Spinal cord (tissue), 10 donors: ENCODE measurements around the gene SHANK1. TPM values are rescaled to one million over a fixed set of nuclear protein-coding genes. Genes with fewer than 3 reads are reported as not detected.

Experiments
- DNase-seq, 6 donors: peaks; one replicate each; pipeline versions ENCODE4 v3.0.0 to v3.0.0-alpha.2; 2013 to 2015; ENCODE audit warnings: low spot score in 6 of 6, low read depth in 4 of 6
- H3K27ac ChIP-seq: one replicate; pipeline ENCODE4 v1.5.1; 2013; ENCODE audit warnings: low read depth, low read length, control low read depth
- H3K27me3 ChIP-seq: one replicate; pipeline ENCODE4 v1.6.1; 2013; ENCODE audit warnings: low read length; ENCODE audit not compliant: control insufficient read depth, insufficient read depth
- H3K36me3 ChIP-seq: one replicate; pipeline ENCODE4 v1.6.1; 2013; ENCODE audit warnings: low read length; ENCODE audit not compliant: control insufficient read depth, insufficient read depth
- H3K4me1 ChIP-seq: one replicate; pipeline ENCODE4 v1.6.1; 2013; ENCODE audit warnings: low read length; ENCODE audit not compliant: control insufficient read depth, insufficient read depth
- H3K4me3 ChIP-seq: one replicate; pipeline ENCODE4 v1.5.1; 2013; ENCODE audit warnings: low read depth, low read length, control low read depth
- H3K9me3 ChIP-seq: one replicate; pipeline ENCODE4 v1.6.1; 2013; ENCODE audit warnings: low read length; ENCODE audit not compliant: control insufficient read depth, insufficient read depth
- WGBS: methylation state at CpG from one replicate; pipeline ENCODE4 v1.1.5; 2013; ENCODE audit warnings: missing lambda C conversion rate; ENCODE audit not compliant: insufficient coverage; 5-methylcytosine and 5-hydroxymethylcytosine counted together
- polyA plus RNA-seq, 2 donors: library from polyadenylated mRNA; unstranded; fragments of 120-200 nt; gene quantifications; one replicate each; pipeline ENCODE4 v1.2.1, GENCODE V29; 2013; ENCODE audit not compliant: insufficient read length in 2 of 2
- total RNA-seq, 2 donors: library from RNA; depleted of rRNA in 1 of 2; stranded (reverse); fragments of 120-200 nt in 1 of 2; fragments of >200 nt in 1 of 2; gene quantifications; one replicate each; pipeline versions ENCODE4 v1.2.3 to v1.2.4, GENCODE V29; 2013 to 2014
- donor health status: healthy.

Gene SHANK1
- total and polyA plus RNA-seq, 4 donors: 8.4 to 116 (median 61.9) TPM

DNA sequence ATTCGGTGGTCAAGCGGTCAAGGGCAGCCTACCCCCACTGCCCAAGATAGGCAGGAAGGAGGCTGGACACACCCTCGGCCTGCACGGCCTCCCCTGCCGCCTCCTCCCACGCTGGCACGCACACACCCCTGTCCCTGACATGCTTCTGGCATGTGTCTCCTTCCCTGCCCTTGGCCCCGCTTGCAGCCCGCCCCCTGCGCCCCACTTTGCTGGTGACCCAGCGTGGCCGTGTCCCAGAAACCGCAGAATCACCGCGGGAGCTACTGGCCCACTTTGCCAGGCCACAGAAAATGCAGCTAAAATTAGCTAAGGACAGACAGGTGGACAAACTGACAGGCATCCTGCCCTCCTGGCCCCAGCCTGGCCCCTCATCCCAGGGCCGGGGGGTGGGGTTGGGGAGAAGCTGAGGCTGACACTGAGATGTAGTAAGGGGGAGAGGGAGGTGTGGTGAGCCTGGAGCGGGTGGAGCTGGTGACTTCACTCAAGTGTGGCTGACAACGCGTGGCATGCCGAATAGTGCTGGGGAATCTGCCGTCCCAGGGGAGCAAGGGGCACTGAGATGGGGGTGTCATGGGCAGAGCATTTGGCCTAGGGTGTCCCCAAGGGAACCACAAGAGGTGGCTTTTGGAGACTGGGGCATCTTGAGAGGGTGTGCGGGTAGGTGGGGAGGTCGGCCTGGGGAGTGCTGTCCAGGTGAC is 2.4 kb downstream of the SHANK1 start:
- Histone ChIP-seq H3K4me3 (no peak overlapping the region), H3K27me3 (no peaks in the 10 kb centered on the region), H3K9me3 (no peaks in the 10 kb centered on the region), H3K27ac (no peak overlapping the region), H3K36me3 (peaks cover 47% of the 10 kb centered on the region), H3K4me1 (peaks cover 29% of the 10 kb centered on the region)
- WGBS: 66% methylated on average over 23 of the region's 23 CpGs
- no peak for DNase-seq

DNA sequence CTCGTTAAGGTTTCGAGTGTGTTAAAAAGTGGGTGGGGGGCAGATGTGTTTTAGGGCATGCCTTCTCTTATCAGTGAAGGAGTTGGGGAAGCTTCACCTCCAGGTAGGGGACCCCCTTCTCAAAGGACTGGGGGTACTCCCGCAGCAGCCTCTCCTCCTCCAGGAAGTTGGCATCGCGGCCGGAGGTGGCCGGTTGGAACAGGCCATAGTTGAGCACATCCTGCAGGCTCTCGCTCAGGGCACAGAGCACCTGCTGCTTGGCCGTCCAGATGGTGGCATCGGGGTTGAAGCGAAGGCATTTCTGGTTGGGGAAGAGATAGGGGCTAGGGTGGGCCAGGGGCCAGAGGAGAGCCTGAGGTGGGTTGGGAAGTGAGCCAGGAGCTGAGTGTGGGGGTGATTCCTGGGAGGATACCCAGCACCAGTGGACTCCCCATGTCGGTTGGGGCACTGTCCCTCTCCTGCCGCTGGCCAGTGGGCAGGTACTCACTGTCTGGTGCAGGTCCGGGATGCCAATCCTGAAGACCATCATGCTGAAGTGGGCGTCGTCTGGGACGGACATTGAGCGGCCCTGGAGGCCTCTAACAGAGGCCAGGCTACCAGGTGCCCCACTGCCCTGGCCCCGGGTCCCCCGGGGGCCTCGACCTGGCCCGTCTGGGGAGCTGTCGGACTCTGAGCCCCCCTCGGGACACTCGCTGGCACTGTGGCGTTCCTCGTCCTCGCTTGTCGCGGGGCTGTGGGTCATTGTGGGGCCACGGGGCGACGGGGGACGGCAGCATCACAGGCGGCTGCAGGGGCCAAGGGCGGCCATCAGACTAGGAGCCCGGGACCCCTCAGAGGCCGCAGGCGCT is 3.2 kb downstream of the SHANK1 start:
- no peaks in the 10 kb centered on the region for H3K27me3 ChIP-seq
- 85% methylated on average over 39 of the region's 39 CpGs for WGBS

DNA sequence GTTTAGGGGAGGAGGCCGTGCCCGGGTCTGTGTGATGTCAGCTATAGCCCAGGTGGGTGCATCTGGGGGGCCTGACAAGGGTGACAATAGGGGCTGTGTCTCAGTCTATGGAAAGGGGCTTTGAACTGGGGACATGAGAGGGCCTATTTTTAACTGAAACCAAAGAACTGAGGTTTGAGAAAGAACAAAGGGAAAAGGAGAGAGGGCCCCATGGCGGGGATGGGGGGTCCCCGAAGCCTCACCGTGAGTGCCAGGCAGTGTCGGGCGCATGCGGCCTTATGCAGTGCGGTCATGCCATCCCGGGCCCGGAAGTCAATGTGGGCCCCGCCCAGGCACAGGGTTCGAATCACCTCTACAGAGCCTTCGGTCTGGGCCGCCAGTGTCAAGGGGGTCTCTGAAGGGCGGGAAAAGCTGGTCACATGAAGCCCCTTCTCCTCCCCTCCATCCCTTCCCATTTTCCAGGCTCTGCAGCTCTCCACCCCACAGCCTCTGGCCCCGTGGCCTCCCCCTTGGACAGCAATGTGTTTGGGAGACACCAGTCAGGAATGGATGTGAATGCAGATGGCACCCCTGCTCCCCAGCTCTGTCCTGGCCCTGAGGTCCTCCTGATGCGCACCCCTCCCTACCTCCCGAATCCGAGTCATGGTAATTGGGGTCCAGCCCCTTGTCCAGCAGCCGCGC is 5.9 kb downstream of the SHANK1 start:
- H3K36me3 ChIP-seq: peaks cover 81% of the 10 kb centered on the region
- no peaks in the 10 kb centered on the region for H3K27me3 ChIP-seq
- peaks cover 17% of the 10 kb centered on the region for H3K4me1 ChIP-seq
- WGBS: 88% methylated on average over 21 of the region's 22 CpGs
- no peak overlapping the region for H3K4me3 ChIP-seq
- no peak for DNase-seq
- no peaks in the 10 kb centered on the region for H3K9me3 ChIP-seq
- no peak overlapping the region for H3K27ac ChIP-seq

More for the DNA sequence above, 3.2 kb downstream of the SHANK1 start:
- Histone ChIP-seq H3K36me3 (peaks cover 55% of the 10 kb centered on the region), H3K9me3 (no peaks in the 10 kb centered on the region), H3K4me3 (no peak overlapping the region), H3K27ac (no peak overlapping the region), H3K4me1 (peaks cover 29% of the 10 kb centered on the region)
- no peak for DNase-seq

DNA sequence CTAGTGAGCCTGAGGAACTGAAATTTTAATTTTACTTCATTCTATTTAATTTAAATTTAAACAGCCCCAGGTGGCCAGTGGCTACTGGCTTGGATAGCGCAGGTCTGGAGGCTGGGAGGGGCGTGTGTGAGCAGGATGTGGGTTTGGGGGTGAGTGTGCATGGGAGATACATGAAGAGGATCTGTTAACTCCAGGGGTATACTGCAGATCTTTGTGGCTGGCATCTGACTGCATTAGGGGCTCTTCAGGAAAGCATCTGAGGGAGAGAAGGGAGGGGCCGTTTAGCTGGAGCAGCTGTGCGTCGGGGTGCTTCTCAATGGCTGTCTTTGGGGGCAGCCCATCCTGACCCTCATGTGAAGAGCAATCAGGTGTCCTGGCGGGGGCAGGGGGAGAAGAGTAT is 6.8 kb downstream of the SHANK1 start:
- WGBS: 84% methylated on average over 6 of the region's 6 CpGs
- H3K27ac ChIP-seq: no peak overlapping the region
- no peak for DNase-seq
- peaks cover 86% of the 10 kb centered on the region for H3K36me3 ChIP-seq
- H3K4me3 ChIP-seq: no peak overlapping the region
- H3K27me3 ChIP-seq: no peaks in the 10 kb centered on the region
- H3K4me1 ChIP-seq: peaks cover 10% of the 10 kb centered on the region
- no peaks in the 10 kb centered on the region for H3K9me3 ChIP-seq

DNA sequence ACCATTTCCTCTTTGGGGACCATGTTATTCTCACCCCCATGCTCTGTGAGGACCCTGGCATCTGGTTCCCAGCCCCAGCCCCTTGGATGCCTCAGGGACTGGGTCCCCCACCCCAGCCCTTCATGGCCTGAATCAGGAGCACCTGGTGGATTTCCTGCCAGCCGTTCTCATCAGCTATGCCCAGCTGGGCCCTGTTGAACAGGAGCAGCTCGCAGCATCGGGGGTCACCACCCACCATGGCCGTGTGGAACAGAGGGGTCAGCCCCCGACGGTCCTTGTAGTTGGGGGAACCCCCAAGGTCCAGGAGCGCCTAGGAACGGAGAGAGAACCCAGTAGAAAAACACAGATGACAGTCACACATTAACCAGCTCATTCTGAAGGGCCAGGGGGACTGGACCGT is 7.8 kb downstream of the SHANK1 start:
- DNase-seq: no peak
- peaks cover 85% of the 10 kb centered on the region for H3K36me3 ChIP-seq
- no peak overlapping the region for H3K27ac ChIP-seq
- H3K4me3 ChIP-seq: no peak overlapping the region
- H3K27me3 ChIP-seq: no peaks in the 10 kb centered on the region
- peaks cover under 1% of the 10 kb centered on the region for H3K4me1 ChIP-seq
- H3K9me3 ChIP-seq: no peaks in the 10 kb centered on the region
- WGBS: 89% methylated on average over 9 of the region's 9 CpGs

DNA sequence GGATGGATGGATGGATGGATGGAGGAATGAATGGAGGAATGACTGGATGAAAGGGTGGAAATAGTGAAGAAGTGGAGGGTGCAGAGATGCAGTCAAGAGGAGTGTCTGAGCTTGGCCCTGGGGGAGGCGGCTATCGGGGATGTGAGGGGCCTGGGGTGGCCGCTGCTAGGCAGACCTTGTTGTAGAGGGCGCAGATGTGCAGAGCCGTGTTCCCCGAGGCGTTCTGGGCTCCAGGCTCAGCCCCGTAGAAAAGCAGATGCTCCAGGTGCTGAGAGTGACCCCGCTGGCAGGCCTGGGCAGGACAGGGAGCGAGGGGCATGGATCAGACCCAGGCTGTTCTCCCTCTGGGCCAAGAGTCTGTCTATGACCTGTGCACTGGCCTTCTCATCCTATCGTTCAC is 8.4 kb downstream of the SHANK1 start:
- no peaks in the 10 kb centered on the region for H3K27me3 ChIP-seq
- H3K4me1 ChIP-seq: no peaks in the 10 kb centered on the region
- no peak for DNase-seq
- peaks cover 79% of the 10 kb centered on the region for H3K36me3 ChIP-seq
- no peaks in the 10 kb centered on the region for H3K9me3 ChIP-seq
- WGBS: 86% methylated on average over 11 of the region's 11 CpGs
- H3K27ac ChIP-seq: no peak overlapping the region
- H3K4me3 ChIP-seq: no peak overlapping the region

DNA sequence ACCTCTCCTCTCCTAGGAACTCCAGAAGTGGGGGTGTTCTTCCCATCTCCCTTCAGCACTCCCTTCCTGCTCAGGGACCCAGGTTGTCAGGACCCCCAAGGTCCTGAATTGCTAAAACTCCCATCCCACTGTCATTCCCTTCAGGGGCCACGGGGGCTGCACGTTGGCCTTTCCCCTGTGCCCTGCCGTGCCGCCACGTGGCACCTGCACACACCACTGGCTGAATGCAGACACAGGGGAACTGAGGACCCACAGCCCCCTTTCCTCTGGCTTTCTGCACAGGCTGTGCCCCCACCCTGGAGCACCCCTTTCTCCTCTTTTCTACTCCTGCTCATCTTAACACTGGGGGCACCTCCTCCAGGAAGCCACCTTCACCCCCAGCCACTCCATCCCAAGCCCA is 9.0 kb downstream of the SHANK1 start:
- Histone ChIP-seq H3K27ac (no peak overlapping the region), H3K4me3 (no peak overlapping the region), H3K27me3 (no peaks in the 10 kb centered on the region), H3K36me3 (peaks cover 76% of the 10 kb centered on the region), H3K4me1 (no peaks in the 10 kb centered on the region), H3K9me3 (no peaks in the 10 kb centered on the region)
- WGBS: 87% methylated on average over 5 of the region's 5 CpGs
- no peak for DNase-seq

DNA sequence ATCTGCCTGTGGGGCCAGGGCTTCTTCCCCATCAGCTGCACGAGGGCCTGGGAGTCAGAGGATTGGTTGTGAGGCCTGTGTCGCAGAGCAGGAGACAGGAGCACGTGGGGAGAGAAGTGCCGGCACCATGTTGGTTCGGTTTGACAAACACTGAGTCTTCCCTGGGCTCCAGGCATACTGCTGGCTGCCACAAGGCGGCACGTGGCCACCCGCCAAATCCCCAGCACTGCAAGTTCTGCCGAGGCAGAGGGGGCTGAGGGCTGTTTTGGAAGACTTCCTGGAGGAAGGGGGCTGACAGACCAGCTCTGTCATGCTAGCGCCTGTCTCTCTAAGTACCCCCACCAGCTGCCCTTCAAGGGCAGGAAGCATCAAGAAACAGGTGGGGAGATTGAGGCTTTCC is 9.5 kb downstream of the SHANK1 start:
- 52% methylated on average over 10 of the region's 10 CpGs for WGBS
- H3K4me3 ChIP-seq: no peak overlapping the region
- no peaks in the 10 kb centered on the region for H3K27me3 ChIP-seq
- H3K36me3 ChIP-seq: peaks cover 71% of the 10 kb centered on the region
- no peak overlapping the region for H3K27ac ChIP-seq
- H3K9me3 ChIP-seq: no peaks in the 10 kb centered on the region
- peak in 1 of 6 donors; percentile 60 for DNase-seq
- H3K4me1 ChIP-seq: no peaks in the 10 kb centered on the region

DNA sequence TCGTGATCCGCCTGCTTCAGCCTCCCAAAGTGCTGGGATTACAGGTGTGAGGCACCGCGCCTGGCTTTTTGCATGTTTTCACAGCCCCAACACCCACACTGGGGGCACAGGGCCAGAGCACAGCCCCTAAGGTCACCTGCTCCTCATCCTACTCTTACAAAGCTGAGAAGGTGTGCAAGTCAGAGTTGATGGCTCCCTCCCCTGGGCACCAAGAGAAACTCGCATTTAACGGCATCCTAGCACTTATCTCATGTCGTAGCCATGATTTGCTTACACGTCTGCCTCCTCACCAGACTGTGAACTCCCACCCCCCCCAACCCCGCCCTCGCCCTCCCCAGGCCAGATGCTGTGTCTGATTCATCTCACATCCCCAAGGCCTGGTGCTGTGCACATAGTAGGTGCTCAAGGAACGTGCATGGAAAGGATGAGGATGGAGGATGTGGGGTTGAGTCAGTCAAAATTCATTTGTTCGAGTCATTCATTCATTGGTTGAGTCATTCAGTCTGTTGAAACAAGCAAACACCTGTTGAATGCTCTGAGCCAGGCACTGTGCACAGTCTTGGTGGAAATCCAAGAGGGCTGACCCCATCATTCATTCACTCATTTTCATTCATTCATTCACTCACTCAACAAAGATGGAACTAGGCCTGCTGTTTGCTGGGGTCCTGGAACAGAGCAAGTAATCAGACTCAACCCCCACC is 11.3 kb downstream of the SHANK1 start:
- Histone ChIP-seq H3K27ac (no peak overlapping the region), H3K36me3 (peaks cover 69% of the 10 kb centered on the region), H3K4me1 (no peaks in the 10 kb centered on the region), H3K4me3 (no peak overlapping the region), H3K27me3 (no peaks in the 10 kb centered on the region), H3K9me3 (no peaks in the 10 kb centered on the region)
- WGBS: 89% methylated on average over 6 of the region's 12 CpGs
- no peak for DNase-seq
